Measurements from ENCODE around the gene PARP6.
A peak's percentile ranks its signal among the peaks of the same experiment; 100 is the strongest.

PARP6 gene

DNA sequence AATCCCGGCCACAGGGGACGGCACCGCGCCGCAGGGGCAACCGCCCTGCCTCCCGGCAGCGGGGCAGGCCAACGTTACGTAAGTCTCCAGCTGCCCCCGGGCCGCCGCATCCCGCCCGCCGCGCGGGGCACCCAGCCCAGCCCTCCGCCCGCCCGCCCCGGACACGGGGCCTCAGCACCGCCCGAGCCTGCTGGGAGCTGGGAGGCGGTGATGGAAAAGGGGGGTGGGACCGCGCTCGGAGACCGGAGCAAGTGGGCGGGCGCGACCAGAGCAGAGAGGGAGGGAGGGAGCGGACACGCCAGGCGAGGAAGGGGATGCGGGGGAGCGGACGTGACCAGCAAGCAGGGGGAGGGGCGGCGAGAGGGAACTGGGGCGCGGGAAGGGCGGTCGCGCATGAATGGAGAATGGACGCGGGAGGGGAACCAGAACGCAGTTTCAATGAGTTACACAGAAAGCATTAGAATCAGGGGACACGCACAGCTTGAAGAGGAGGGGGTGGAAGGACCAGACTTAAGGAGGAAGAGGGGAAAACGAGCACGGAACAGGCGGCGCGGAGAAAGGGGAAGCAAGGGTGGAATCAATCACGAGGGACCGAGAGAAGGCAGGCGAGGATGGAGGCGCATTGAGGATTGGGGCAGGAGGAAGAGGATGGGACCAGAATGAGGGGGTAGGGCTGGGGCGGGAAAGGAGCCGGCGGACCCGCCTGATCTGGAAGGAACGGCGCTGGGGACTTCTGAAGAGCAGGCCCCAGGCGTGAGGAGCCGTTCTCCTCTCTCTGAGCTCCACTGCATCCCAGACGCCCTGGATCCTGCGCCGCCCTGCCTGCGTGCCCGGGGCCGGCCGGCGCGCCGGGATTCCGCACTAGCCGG is 41.9 kb downstream of the PARP6 start:
- peak; percentile 90 for DNase-seq (ENCODE audit: low read depth)

DNA sequence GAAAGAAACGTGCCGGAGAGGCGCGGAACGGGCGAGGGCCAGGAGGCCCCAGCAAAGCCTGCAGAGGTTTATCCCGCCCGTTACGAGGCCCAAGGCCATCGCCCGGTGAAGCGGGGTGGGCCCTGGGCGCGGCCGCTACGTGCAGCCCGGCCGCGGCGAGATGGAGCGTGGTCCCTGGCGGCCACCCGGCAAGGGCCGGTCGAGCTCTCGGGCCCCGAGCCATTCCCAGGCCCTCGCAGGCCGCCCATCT is 42.5 kb downstream of the PARP6 start:
- no peak for DNase-seq (ENCODE audit: low read depth)

DNA sequence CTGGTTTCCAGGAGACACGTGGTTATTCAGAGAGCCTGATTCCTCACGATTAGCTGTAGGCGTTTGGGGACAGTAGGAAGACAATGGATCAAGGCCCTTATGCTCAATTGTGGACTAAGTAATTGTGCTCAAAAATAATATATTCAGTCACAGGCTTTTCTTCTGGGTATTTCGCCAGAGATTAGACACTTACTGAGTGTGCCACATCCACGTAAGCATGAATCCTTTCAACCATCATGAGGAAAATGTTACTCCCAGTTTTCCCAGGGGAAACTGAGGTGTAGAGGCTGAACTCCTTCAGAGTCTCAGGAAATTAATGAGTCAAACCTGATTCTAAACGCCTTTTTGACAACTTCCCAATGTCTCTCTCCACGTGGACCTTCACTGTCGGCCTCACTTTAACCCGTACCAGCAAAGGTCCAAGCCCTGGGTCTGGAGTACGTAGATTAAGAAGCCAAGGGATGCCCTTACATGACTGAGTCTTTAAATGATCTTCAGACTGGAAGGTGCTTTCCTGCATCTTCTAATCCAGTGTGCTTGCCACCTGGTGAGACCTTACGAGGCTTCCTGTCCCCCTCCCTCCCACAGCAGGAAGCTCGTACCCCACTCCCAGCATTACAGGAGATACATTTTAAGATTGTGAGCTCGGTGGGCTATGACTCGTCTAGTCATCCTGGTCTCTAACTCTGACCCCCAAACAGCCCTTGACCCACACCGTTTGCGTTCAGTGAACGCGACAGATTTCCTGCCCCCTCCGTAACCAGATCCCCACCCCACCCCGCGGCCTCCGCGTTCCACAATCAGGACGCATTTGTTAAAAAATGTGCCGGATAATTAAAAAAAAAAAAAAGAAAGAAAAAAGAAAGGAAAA is 43.0 kb downstream of the PARP6 start:
- peak; percentile 46 for DNase-seq (ENCODE audit: low read depth)

- no peak for DNase-seq (ENCODE audit: low read depth)
Measured at GRCh38 chr15:72227720-72228119, 44.6 kb downstream of the PARP6 start.

DNA sequence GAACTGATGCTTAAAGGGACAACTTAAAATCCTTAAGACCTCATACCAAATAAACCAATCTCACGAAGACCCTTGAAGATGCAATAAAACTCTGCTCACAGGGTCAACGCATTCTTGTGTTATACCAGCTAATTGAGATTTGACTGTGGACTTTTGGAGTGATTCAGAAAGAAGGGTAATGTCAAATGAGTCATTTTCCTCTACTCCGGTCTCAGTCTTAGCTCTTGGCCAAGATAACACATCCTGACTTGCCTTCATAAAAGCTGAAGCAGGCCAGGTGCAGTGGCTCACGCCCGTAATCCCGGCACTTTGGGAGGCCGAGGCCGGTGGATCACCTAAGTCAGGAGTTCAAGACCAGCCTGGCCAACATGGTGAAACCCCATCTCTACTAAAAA is 45.2 kb downstream of the PARP6 start:
- DNase-seq (ENCODE audit: low read depth): peak; percentile 93

- no peak for DNase-seq (ENCODE audit: low read depth)
Measured at GRCh38 chr15:72223278-72223677, 49.1 kb downstream of the PARP6 start.

- DNase-seq (ENCODE audit: low read depth): peak; percentile 54
Measured at GRCh38 chr15:72222393-72222792, 50.0 kb downstream of the PARP6 start.

DNA sequence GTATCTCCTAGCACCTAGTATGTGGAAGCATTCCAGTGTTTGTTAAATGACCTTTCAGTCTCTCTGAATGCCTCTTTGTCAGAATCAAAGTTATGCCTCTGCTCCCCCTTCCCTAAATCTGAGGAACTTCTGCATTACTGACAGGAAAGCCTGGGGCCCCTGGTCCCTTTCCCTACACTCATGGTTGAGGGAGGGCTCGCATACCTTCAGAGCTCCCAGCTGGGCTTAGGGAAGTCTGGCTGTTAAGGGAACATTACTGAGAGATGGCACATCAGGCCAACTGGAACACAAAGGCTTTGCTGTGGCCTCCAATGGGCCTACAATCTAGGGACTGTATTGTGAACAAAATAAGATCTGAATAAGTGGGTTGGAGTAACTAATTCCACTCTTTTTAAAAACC is 51.7 kb downstream of the PARP6 start:
- no peak for DNase-seq (ENCODE audit: low read depth)

DNA sequence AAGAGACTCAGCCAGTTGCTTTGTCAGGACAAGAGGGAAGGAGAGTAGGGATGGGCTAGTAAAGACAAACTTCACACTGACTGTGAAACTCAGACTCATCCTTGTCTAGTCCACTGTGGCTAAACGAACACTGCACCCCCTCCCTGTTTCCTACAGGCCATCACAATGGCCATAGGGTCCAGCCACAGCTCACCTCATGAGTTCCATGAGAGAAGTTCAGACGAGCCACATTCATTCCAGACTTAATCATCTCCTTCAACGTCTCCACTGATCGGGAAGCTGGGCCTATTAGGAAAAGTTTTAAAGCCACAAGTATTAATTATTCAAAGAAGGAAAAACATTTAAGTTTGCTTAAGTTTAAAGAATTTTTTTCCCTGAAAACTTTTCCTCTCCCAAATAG is 55.1 kb downstream of the PARP6 start:
- DNase-seq (ENCODE audit: low read depth): no peak

DNA sequence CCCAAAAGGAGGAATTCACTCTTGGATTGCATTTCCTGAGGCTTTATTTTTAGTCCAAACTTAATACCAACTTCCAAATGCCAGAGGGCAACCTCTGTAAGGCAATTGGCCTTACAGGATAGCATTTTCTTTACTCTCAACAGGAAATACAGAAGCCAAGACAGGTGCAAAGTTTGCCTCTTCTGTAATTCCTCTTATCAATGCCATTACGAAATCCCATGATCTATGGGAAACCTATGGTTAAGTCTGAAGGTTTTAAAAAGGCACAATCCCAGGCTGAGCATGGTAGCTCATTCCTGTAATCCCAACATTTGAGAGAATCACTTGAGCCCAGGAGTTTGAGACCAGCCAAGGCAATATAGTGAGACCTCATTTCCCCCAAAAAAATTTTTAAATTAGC is 56.3 kb downstream of the PARP6 start:
- DNase-seq (ENCODE audit: low read depth): no peak

GRCh38 chr15:72207558-72208085 is 64.7 kb downstream of the PARP6 start:
- DNase-seq (ENCODE audit: low read depth): no peak

GRCh38 chr15:72206677-72207000 is 65.7 kb downstream of the PARP6 start:
- no peak for DNase-seq (ENCODE audit: low read depth)

- DNase-seq (ENCODE audit: low read depth): no peak
Measured at GRCh38 chr15:72205896-72206676, 66.3 kb downstream of the PARP6 start.

DNA sequence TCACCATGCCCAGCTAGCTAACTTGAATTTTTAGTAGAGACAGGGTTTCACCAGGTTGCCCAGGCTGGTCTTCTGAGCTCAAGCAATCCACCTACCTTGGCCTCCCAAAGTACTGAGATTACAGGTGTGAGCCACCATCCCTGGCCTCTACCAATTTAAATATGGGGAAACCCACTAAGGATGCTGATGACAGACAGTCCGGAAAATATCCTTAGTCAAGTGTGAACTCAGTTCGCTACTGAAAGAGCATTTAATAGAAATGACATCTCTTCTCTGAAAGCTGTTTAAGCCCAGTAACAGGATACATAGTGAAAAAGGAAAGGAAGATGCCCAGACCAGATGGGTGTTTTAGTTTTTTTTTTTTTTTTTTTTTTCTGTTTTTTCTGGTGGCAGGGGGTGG is 67.1 kb downstream of the PARP6 start:
- no peak for DNase-seq (ENCODE audit: low read depth)

DNA sequence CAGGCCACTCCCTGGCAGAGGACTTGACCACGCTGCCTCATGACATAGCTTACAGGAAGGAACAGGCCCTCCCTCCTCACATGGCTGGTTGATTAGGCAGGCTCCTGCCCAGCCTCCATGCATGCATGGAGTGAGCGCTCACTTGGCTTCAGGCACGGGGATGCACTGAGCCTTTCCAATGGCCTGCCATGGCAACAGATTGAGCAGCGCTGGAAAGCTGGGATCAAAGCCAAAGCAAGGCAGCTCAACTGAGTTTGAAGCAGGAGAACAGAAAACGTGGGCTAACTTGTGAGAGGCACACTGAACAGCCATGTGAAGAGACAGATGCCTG is 68.9 kb downstream of the PARP6 start:
- peak; percentile 67 for DNase-seq (ENCODE audit: low read depth)

GRCh38 chr15:72202801-72203506 is 69.4 kb downstream of the PARP6 start:
- no peak for DNase-seq (ENCODE audit: low read depth)

DNA sequence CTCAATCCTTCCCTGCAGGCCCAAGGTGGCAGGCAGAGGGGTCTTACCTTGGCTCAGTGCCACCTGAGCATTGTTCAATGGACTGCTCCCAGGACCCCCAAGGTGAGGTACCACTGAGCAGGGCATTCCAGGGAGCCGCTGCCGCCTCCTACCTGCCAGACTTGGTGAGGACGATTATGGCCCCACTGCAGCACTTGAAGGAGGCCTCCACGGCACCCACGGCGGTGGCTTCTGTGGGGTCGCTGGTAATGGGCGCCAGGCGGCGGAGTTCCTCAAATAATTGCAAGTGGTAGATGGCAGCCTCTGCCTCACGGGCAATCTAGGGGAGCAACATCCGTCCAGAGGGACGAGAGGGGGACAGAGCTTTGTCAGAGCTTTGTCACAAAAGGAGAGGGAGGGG is 70.1 kb downstream of the PARP6 start:
- no peak for DNase-seq (ENCODE audit: low read depth)

- DNase-seq (ENCODE audit: low read depth): no peak
Measured at GRCh38 chr15:72201391-72201921, 70.9 kb downstream of the PARP6 start.

DNA sequence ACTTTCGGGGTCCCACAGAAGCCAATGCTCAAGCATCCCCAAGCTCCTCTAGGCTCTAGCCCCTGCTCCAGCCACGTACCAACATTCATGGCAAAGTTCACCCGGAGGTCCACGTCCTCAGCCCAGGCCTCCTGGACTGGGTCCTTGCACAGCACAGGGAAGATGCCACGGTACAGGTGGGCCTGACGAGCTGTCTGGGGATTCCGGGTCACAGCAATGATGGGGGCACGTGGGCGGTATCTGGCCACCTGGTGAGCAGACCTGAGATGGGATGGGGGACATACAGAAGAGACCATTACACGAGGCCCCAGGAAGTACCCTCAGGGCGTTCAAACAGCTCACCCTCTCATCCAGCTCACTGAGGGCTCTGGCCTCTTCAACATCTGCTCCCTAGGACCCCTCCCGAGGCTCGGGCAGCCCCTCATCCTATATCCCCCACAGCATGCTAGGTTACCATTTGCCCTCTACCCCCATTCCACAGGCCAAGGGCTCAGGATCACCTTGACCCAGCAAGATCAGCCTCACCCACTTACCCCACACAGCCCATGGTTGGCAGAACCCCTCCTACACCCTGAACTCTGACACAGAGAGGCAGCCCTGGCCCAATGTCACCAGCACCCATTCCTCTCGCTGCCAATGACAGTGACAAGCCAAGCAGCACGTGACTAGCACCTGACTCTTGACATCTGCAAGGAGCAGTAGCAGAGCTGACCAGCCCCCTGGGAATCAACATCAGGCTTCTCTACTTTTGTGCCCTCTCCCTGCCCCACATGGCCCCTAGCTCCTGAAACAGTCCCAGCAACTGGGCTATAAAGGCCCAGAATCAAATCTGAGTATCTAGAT is 71.7 kb downstream of the PARP6 start:
- DNase-seq (ENCODE audit: low read depth): no peak

- peak; percentile 67 for DNase-seq (ENCODE audit: low read depth)
Measured at GRCh38 chr15:72199721-72200212, 72.6 kb downstream of the PARP6 start.

DNA sequence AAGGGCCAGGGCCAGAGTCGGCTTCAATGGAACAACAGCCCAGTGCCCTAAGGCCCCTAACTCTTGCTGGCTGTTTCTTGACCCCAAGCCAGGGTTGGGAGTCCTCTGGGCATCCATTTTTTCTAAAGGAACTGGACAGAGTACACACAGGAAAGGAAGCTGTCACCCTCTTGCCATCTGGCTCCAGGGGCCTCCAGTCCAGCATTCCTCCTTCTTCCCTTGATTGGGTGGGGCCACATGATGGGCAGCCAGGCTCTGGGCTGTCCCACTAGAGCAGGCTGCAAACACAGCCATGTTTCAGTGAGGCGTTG is 73.2 kb downstream of the PARP6 start:
- no peak for DNase-seq (ENCODE audit: low read depth)

Measured in amniotic epithelial cell (primary cell).